Keratinocyte (primary cell): Measurements from ENCODE around the gene FLYWCH1. TPM values are rescaled to one million over a fixed set of nuclear protein-coding genes. Genes with fewer than 3 reads are reported as not detected.

Source experiments
- DNase-seq: peaks from one replicate; pipeline ENCODE4 v3.0.0-alpha.2; 2011; ENCODE audit warnings: low read depth, missing footprints, low spot score
- FAIRE-seq: peaks from 2 replicates; lab custom pipeline; 2011; peaks lifted over from hg19 to GRCh38; lab: Jason Lieb, UNC
- H2AFZ ChIP-seq: 2 replicates; pipeline ENCODE4 v1.6.0; 2012; ENCODE audit warnings: low read length, control low read depth, inconsistent platforms; ENCODE audit not compliant: control insufficient read depth
- H3K27ac ChIP-seq: 2 replicates; pipeline ENCODE4 v1.5.1; 2011; ENCODE audit warnings: low read length; ENCODE audit not compliant: control insufficient read depth, insufficient read depth
- H3K27me3 ChIP-seq: 3 replicates; pipeline ENCODE4 v1.6.0; 2011; ENCODE audit warnings: low read length; ENCODE audit not compliant: control insufficient read depth, insufficient read depth; ENCODE audit errors: extremely low read depth
- H3K36me3 ChIP-seq, 2 experiments: 2 replicates in 1 of 2; 3 replicates in 1 of 2; pipeline ENCODE4 v1.5.1; 2011; ENCODE audit warnings: low read length in 2 of 2, mild to moderate bottlenecking in 1 of 2; ENCODE audit not compliant: control insufficient read depth in 2 of 2, insufficient read depth in 2 of 2; ENCODE audit errors: extremely low read depth in 1 of 2
- H3K4me1 ChIP-seq: 3 replicates; pipeline ENCODE4 v1.5.1; 2011; ENCODE audit warnings: low read length; ENCODE audit not compliant: control insufficient read depth, insufficient read depth; ENCODE audit errors: extremely low read depth
- H3K4me2 ChIP-seq: 3 replicates; pipeline ENCODE4 v1.6.0; 2011; ENCODE audit warnings: low read depth, low read length; ENCODE audit not compliant: control insufficient read depth, insufficient read depth; ENCODE audit errors: extremely low read depth
- H3K4me3 ChIP-seq, 3 experiments: fragments of 200-600 bp in 1 of 3; sonication (generic) in 1 of 3; 2 replicates in 2 of 3; 3 replicates in 1 of 3; pipeline ENCODE4 v1.5.1; 2011 to 2016; ENCODE audit warnings: low read length in 3 of 3, mild to moderate bottlenecking in 3 of 3, control low read depth in 2 of 3, inconsistent platforms in 1 of 3, low read depth in 1 of 3, mixed read lengths in 1 of 3, mixed run types in 1 of 3, moderate library complexity in 1 of 3; ENCODE audit not compliant: control insufficient read depth in 2 of 3, insufficient read depth in 2 of 3; ENCODE audit errors: extremely low read depth in 1 of 3
- H3K79me2 ChIP-seq: 2 replicates; pipeline ENCODE4 v1.6.0; 2012; ENCODE audit warnings: low read length; ENCODE audit not compliant: control insufficient read depth, insufficient read depth
- H3K9ac ChIP-seq: 3 replicates; pipeline ENCODE4 v1.6.0; 2011; ENCODE audit warnings: low read length; ENCODE audit not compliant: control insufficient read depth, insufficient read depth; ENCODE audit errors: extremely low read depth
- H3K9me1 ChIP-seq: 3 replicates; pipeline ENCODE4 v1.6.0; 2011; ENCODE audit warnings: low read length; ENCODE audit not compliant: control insufficient read depth, insufficient read depth; ENCODE audit errors: extremely low read depth
- H3K9me3 ChIP-seq: 2 replicates; pipeline ENCODE4 v1.5.1; 2012; ENCODE audit warnings: low read depth, low read length; ENCODE audit not compliant: control insufficient read depth
- H4K20me1 ChIP-seq: 3 replicates; pipeline ENCODE4 v1.6.0; 2011; ENCODE audit warnings: low read length; ENCODE audit not compliant: control insufficient read depth, insufficient read depth; ENCODE audit errors: extremely low read depth
- CTCF ChIP-seq, 3 experiments: IDR thresholded peaks in 1 of 3; conservative IDR thresholded peaks in 1 of 3; optimal IDR thresholded peaks in 1 of 3; 2 replicates in 2 of 3; 3 replicates in 1 of 3; pipeline versions ENCODE3 to v1.5.1; 2011; ENCODE audit warnings: low read length in 3 of 3, mild to moderate bottlenecking in 3 of 3, moderate library complexity in 2 of 3, control low read depth in 1 of 3, inconsistent platforms in 1 of 3; ENCODE audit not compliant: insufficient read depth in 2 of 3; ENCODE audit errors: extremely low read depth in 1 of 3
- EZH2 ChIP-seq: IDR thresholded peaks from one replicate; pipeline ENCODE4 v1.6.1; 2012; ENCODE audit warnings: inconsistent platforms, mild to moderate bottlenecking, low read length, moderate library complexity
- dilution Hi-C: fragments of 300-500 bp; cut with MboI; formaldehyde crosslinking; loops from one replicate; pipeline ENCODE4 v1.7.0; 2020; ENCODE audit warnings: low sequenced_read_pairs; ENCODE audit not compliant: extremely low pct_ligation_motif_present
- polyA minus RNA-seq, 3 experiments: library from RNA; depleted of rRNA, polyadenylated mRNA; stranded (reverse); fragments of >200 nt; gene quantifications; 1 replicate in 1 of 3; 2 replicates in 1 of 3; 3 replicates in 1 of 3; pipeline ENCODE4 v1.2.3, GENCODE V29; 2011
- polyA plus RNA-seq, 5 experiments: library from polyadenylated mRNA; depleted of rRNA in 3 of 5; stranded (reverse) in 3 of 5; stranded (forward) in 1 of 5; unstranded in 1 of 5; fragments of >200 nt; gene quantifications; 1 replicate in 1 of 5; 2 replicates in 3 of 5; 3 replicates in 1 of 5; pipeline versions ENCODE4 v1.2.1 to v1.2.3, GENCODE V29; 2011 to 2012; ENCODE audit warnings: missing spikeins in 2 of 5, low read depth in 1 of 5, low replicate concordance in 1 of 5

The FLYWCH1 gene
- polyA plus RNA-seq (16.2 to 21.7 TPM (median 20.2 TPM) in 3 replicates), polyA minus RNA-seq (12.1 to 32.5 TPM (median 17.2 TPM) in 3 replicates)
- polyA plus RNA-seq (2011; ENCODE audit: low read depth): 6.3 TPM
- 13.4 and 25.0 TPM in 2 replicates for polyA plus RNA-seq (2011; cell fraction: cytosol; rRNA removed)
- 50.5 and 68.5 TPM in 2 replicates for polyA plus RNA-seq (2011; cell fraction: nucleus; rRNA removed)
- 26.3 and 27.0 TPM in 2 replicates for polyA plus RNA-seq (2012; ENCODE audit: low replicate concordance)
- 50.5 TPM for polyA minus RNA-seq (2011; cell fraction: cytosol; rRNA and poly(A)+ RNA removed)
- 27.9 and 30.1 TPM in 2 replicates for polyA minus RNA-seq (2011; cell fraction: nucleus; rRNA and poly(A)+ RNA removed)

GRCh38 chr16:2911638-2912329 is at the start of gene FLYWCH1:
Gene FLYWCH1, plus strand, starts transcription at chr16:2911931. Its CDS starts 17,755 bp downstream, at chr16:2929686.
- Histone ChIP-seq H3K9me3 (no peaks in the 10 kb centered on the region), H3K9ac (peak within 1 kb of the TSS; percentile 82), H3K4me1 (peaks cover 28% of the 10 kb centered on the region), H3K36me3 (peaks cover 8 to 15% of the 10 kb centered on the region in 2 experiments), H3K79me2 (peaks cover 19% of the 10 kb centered on the region), H3K4me2 (peak within 1 kb of the TSS; percentile 99), H4K20me1 (no peaks in the 10 kb centered on the region), H3K9me1 (no peaks in the 10 kb centered on the region), H2AFZ (peak within 1 kb of the TSS; percentile 96), H3K27me3 (no peaks in the 10 kb centered on the region), H3K4me3 (peak within 1 kb of the TSS; percentile 70 to 86 (median 80)), H3K27ac (peak within 1 kb of the TSS; percentile 70)
- dilution Hi-C loops: no loop called here
- TF ChIP-seq CTCF (optimal IDR thresholded peaks at IDR 0.05 in 1 of 3, IDR thresholded peaks at IDR 0.05 in 1 of 3, conservative IDR thresholded peaks at IDR 0.05 in 1 of 3; ENCODE audit: extremely low read depth in 1 of 3, insufficient read depth in 2 of 3, low read length in 3 of 3) (no peak), EZH2 (no peak)
- DNase-seq (peak; percentile 89), FAIRE-seq (peak; percentile 23)

GRCh38 chr16:2865651-2866050 is 46.1 kb upstream of the FLYWCH1 start:
- no peaks in the 10 kb centered on the region for H3K79me2 ChIP-seq
- H2AFZ ChIP-seq: no peak overlapping the region
- no peaks in the 10 kb centered on the region for H3K9me3 ChIP-seq
- TF ChIP-seq EZH2 (no peak), CTCF (optimal IDR thresholded peaks at IDR 0.05 in 1 of 3, IDR thresholded peaks at IDR 0.05 in 1 of 3, conservative IDR thresholded peaks at IDR 0.05 in 1 of 3; ENCODE audit: extremely low read depth in 1 of 3, insufficient read depth in 2 of 3, low read length in 3 of 3) (no peak)
- DNase-seq (no peak), FAIRE-seq (no peak)
- H3K9me1 ChIP-seq: no peaks in the 10 kb centered on the region
- no peaks in the 10 kb centered on the region for H3K36me3 ChIP-seq
- H3K27me3 ChIP-seq: no peaks in the 10 kb centered on the region
- no peak overlapping the region for H3K9ac ChIP-seq
- dilution Hi-C loops: no loop called here
- no peak overlapping the region for H3K4me2 ChIP-seq
- H3K27ac ChIP-seq: no peak overlapping the region
- peaks cover 10% of the 10 kb centered on the region for H3K4me1 ChIP-seq
- no peaks in the 10 kb centered on the region for H4K20me1 ChIP-seq
- no peak overlapping the region for H3K4me3 ChIP-seq
